ENCODE measurements around the gene GPD2. TPM values are rescaled to one million over a fixed set of nuclear protein-coding genes. Genes with fewer than 3 reads are reported as not detected.

GPD2 gene
- polyA plus RNA-seq, 1 donor (not counting 4 experiments of a cell fraction or from before 2014, with no cell fraction given), result 27.6 TPM

DNA sequence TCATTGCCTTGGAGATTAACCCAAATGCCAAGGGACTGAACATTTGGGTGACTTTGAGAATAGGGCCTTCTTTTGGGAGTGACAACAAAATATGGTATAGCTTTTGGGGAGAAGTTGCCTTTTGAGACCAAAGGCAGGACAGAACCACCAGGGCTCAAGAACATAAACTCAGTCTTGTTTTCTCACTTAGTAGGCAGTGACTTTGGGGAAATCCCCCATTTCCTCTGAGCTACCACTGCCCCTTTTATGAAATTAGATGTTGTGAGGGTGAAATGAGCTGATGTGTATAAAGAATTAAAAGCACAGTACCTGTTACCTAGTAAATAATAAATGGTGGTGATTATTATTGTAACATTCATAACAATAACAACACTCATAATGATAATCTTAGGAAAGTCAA, 36.5 kb downstream of the GPD2 start:
- no peaks in the 10 kb centered on the region for H3K9me3 ChIP-seq (ENCODE audit: control insufficient read depth, low read depth, low read length)
- TF ChIP-seq, protein P1, sequence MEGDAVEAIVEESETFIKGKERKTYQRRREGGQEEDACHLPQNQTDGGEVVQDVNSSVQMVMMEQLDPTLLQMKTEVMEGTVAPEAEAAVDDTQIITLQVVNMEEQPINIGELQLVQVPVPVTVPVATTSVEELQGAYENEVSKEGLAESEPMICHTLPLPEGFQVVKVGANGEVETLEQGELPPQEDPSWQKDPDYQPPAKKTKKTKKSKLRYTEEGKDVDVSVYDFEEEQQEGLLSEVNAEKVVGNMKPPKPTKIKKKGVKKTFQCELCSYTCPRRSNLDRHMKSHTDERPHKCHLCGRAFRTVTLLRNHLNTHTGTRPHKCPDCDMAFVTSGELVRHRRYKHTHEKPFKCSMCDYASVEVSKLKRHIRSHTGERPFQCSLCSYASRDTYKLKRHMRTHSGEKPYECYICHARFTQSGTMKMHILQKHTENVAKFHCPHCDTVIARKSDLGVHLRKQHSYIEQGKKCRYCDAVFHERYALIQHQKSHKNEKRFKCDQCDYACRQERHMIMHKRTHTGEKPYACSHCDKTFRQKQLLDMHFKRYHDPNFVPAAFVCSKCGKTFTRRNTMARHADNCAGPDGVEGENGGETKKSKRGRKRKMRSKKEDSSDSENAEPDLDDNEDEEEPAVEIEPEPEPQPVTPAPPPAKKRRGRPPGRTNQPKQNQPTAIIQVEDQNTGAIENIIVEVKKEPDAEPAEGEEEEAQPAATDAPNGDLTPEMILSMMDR (optimal IDR thresholded peaks at IDR 0.05 in 1 of 3, IDR thresholded peaks at IDR 0.05 in 1 of 3, conservative IDR thresholded peaks at IDR 0.05 in 1 of 3; ENCODE audit: extremely low read depth in 1 of 3, insufficient read depth in 2 of 3, low read length in 3 of 3), result no peak
- no peak for TF ChIP-seq EZH2 (IDR thresholded peaks at IDR 0.05; ENCODE audit: low read length)
- H3K27me3 ChIP-seq (ENCODE audit: control insufficient read depth, extremely low read depth, insufficient read depth, low read length), result no peaks in the 10 kb centered on the region
- H3K9ac ChIP-seq (ENCODE audit: control insufficient read depth, extremely low read depth, insufficient read depth, low read length), result no peak overlapping the region
- H2AFZ ChIP-seq (ENCODE audit: control insufficient read depth, low read length), result no peak overlapping the region
- H3K36me3 ChIP-seq (ENCODE audit: control insufficient read depth in 2 of 2, extremely low read depth in 1 of 2, insufficient read depth in 2 of 2, low read length in 2 of 2), result no peaks in the 10 kb centered on the region
- no peaks in the 10 kb centered on the region for H3K9me1 ChIP-seq (ENCODE audit: control insufficient read depth, extremely low read depth, insufficient read depth, low read length)
- dilution Hi-C loops (cut with MboI; ENCODE audit: extremely low pct_ligation_motif_present, low sequenced_read_pairs), result no loop called here
- no peak overlapping the region for H3K4me3 ChIP-seq (ENCODE audit: control insufficient read depth in 2 of 3, extremely low read depth in 1 of 3, insufficient read depth in 2 of 3, low read depth in 1 of 3, low read length in 3 of 3)
- H3K4me1 ChIP-seq (ENCODE audit: control insufficient read depth, extremely low read depth, insufficient read depth, low read length), result peaks cover 30% of the 10 kb centered on the region
- H3K79me2 ChIP-seq (ENCODE audit: control insufficient read depth, insufficient read depth, low read length), result peaks cover 34% of the 10 kb centered on the region
- H3K27ac ChIP-seq (ENCODE audit: control insufficient read depth, insufficient read depth, low read length), result no peak overlapping the region
- FAIRE-seq, result no peak
- no peak overlapping the region for H3K4me2 ChIP-seq (ENCODE audit: control insufficient read depth, extremely low read depth, insufficient read depth, low read depth, low read length)
- no peak for DNase-seq (ENCODE audit: low read depth, low spot score)
- no peaks in the 10 kb centered on the region for H4K20me1 ChIP-seq (ENCODE audit: control insufficient read depth, extremely low read depth, insufficient read depth, low read length)

DNA sequence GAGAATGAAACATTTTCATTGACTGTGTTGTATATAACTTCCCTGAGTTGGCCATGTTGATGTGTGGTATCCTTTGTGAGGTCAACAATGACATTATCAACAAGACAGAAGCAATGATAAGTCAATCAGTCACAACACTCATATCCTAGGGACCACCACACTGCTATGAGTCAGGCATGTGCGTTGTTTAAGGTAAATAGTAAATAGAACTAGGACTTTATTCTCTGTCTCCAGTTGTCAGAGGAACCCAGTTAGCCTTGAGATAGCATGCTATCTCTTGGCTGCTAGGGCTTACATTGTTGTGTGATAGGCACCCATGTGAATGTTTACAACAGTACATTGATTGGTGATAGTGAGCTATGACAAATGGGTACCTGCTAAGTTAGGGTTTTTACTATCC, 37.3 kb downstream of the GPD2 start:
- no peak overlapping the region for H3K9ac ChIP-seq (ENCODE audit: control insufficient read depth, extremely low read depth, insufficient read depth, low read length)
- no peaks in the 10 kb centered on the region for H3K9me3 ChIP-seq (ENCODE audit: control insufficient read depth, low read depth, low read length)
- peaks cover 0 to 3% of the 10 kb centered on the region in 2 experiments for H3K36me3 ChIP-seq (ENCODE audit: control insufficient read depth in 2 of 2, extremely low read depth in 1 of 2, insufficient read depth in 2 of 2, low read length in 2 of 2)
- H3K27ac ChIP-seq (ENCODE audit: control insufficient read depth, insufficient read depth, low read length), result peak overlapping the region; percentile 6
- DNase-seq (ENCODE audit: low read depth, low spot score) (no peak), FAIRE-seq (peak; percentile 73)
- no peak overlapping the region for H2AFZ ChIP-seq (ENCODE audit: control insufficient read depth, low read length)
- H3K79me2 ChIP-seq (ENCODE audit: control insufficient read depth, insufficient read depth, low read length), result peaks cover 27% of the 10 kb centered on the region
- H4K20me1 ChIP-seq (ENCODE audit: control insufficient read depth, extremely low read depth, insufficient read depth, low read length), result no peaks in the 10 kb centered on the region
- H3K4me2 ChIP-seq (ENCODE audit: control insufficient read depth, extremely low read depth, insufficient read depth, low read depth, low read length), result peak overlapping the region; percentile 17
- peaks cover 27% of the 10 kb centered on the region for H3K4me1 ChIP-seq (ENCODE audit: control insufficient read depth, extremely low read depth, insufficient read depth, low read length)
- dilution Hi-C loops (cut with MboI; ENCODE audit: extremely low pct_ligation_motif_present, low sequenced_read_pairs), result no loop called here
- H3K27me3 ChIP-seq (ENCODE audit: control insufficient read depth, extremely low read depth, insufficient read depth, low read length), result no peaks in the 10 kb centered on the region
- no peaks in the 10 kb centered on the region for H3K9me1 ChIP-seq (ENCODE audit: control insufficient read depth, extremely low read depth, insufficient read depth, low read length)
- no peak for TF ChIP-seq EZH2 (IDR thresholded peaks at IDR 0.05; ENCODE audit: low read length)
- TF ChIP-seq, protein P1 (optimal IDR thresholded peaks at IDR 0.05 in 1 of 3, IDR thresholded peaks at IDR 0.05 in 1 of 3, conservative IDR thresholded peaks at IDR 0.05 in 1 of 3; ENCODE audit: extremely low read depth in 1 of 3, insufficient read depth in 2 of 3, low read length in 3 of 3), result no peak
- no peak overlapping the region for H3K4me3 ChIP-seq (ENCODE audit: control insufficient read depth in 2 of 3, extremely low read depth in 1 of 3, insufficient read depth in 2 of 3, low read depth in 1 of 3, low read length in 3 of 3)

Data from keratinocyte (primary cell).